SU-DHL-6 (cell line): ENCODE measurements around the gene SEPHS1.

ENCODE experiments used
- H2AFZ ChIP-seq: fragments of 200-600 bp; sonication (generic); 2 replicates; pipeline ENCODE4 v1.6.1; 2014; ENCODE audit warnings: low read depth, mild to moderate bottlenecking, moderate library complexity, mixed read lengths, antibody characterized with exemption, low read length; ENCODE audit not compliant: severe bottlenecking
- H3F3A ChIP-seq: fragments of 200-600 bp; shearing (Covaris generic); 2 replicates; pipeline ENCODE4 v1.6.0; 2016; ENCODE audit warnings: antibody characterized with exemption, mild to moderate bottlenecking; ENCODE audit not compliant: insufficient read depth
- H3K27ac ChIP-seq: fragments of 200-600 bp; sonication (generic); 2 replicates; pipeline ENCODE4 v1.5.1; 2016; ENCODE audit warnings: low read depth, mild to moderate bottlenecking, low read length, moderate library complexity, mixed read lengths
- H3K27me3 ChIP-seq: fragments of 200-600 bp; sonication (generic), shearing (Covaris generic); 2 replicates; pipeline ENCODE4 v1.6.0; 2014; ENCODE audit warnings: mild to moderate bottlenecking, low read length
- H3K36me3 ChIP-seq: fragments of 200-600 bp; sonication (generic); 2 replicates; pipeline ENCODE4 v1.6.1; 2014; ENCODE audit warnings: mild to moderate bottlenecking, low read length, mixed read lengths
- H3K4me2 ChIP-seq: fragments of 300-600, 200-600 bp; shearing (Covaris generic), sonication (generic); 2 replicates; pipeline ENCODE4 v1.6.0; 2014; ENCODE audit warnings: low read length, low read depth, mild to moderate bottlenecking; ENCODE audit not compliant: poor library complexity, severe bottlenecking
- H3K4me3 ChIP-seq: fragments of 200-600 bp; sonication (generic); 2 replicates; pipeline ENCODE4 v1.5.1; 2014; ENCODE audit warnings: antibody characterized with exemption, low read length, mild to moderate bottlenecking, mixed read lengths; ENCODE audit not compliant: insufficient read depth, poor library complexity, severe bottlenecking
- H3K79me2 ChIP-seq: fragments of 200-600 bp; sonication (generic); 2 replicates; pipeline ENCODE4 v1.6.1; 2014; ENCODE audit warnings: mild to moderate bottlenecking, low read length, moderate library complexity; ENCODE audit not compliant: insufficient read depth
- H3K9ac ChIP-seq: fragments of 200-600 bp; sonication (generic); 2 replicates; pipeline ENCODE4 v1.7.0; 2014; ENCODE audit warnings: mild to moderate bottlenecking, low read length
- H3K9me2 ChIP-seq: fragments of 200-600 bp; sonication (generic); replicated peaks from 2 replicates; pipeline ENCODE4 v1.6.1; 2014; ENCODE audit warnings: low read length; ENCODE audit not compliant: insufficient read depth
- H3K9me3 ChIP-seq: fragments of 200-600 bp; sonication (generic); 2 replicates; pipeline ENCODE4 v1.6.1; 2014; ENCODE audit warnings: low read length, mixed read lengths; ENCODE audit not compliant: insufficient read depth
- H4K20me1 ChIP-seq: fragments of 200-600 bp; sonication (generic); 2 replicates; pipeline ENCODE4 v1.6.1; 2014; ENCODE audit warnings: low read depth, mild to moderate bottlenecking, antibody characterized with exemption, low read length, moderate library complexity, mixed read lengths
- CTCF ChIP-seq: fragments of 200-600 bp; sonication (generic); IDR thresholded peaks from one replicate; pipeline ENCODE4 v1.5.1; 2017; ENCODE audit warnings: antibody characterized with exemption, mild to moderate bottlenecking, low read length, moderate library complexity; ENCODE audit not compliant: insufficient read depth, poor library complexity, severe bottlenecking
- EZH2phosphoT487 ChIP-seq: fragments of 200-600 bp; sonication (generic), shearing (Covaris generic); conservative IDR thresholded peaks from 2 replicates; pipeline ENCODE4 v1.6.1; 2018; ENCODE audit warnings: mild to moderate bottlenecking, antibody characterized with exemption, low read length, moderate library complexity, mixed read lengths

SEPHS1 gene

GRCh38 chr10:13354783-13355182 lies 6.7 kb upstream of the SEPHS1 start:
- no peak overlapping the region for H2AFZ ChIP-seq

GRCh38 chr10:13352519-13352918 lies 4.4 kb upstream of the SEPHS1 start:
- Histone ChIP-seq H3K79me2 (no peaks in the 10 kb centered on the region; the same call in 1 of the 2 replicates), H4K20me1 (no peaks in the 10 kb centered on the region), H3K4me2 (no peak overlapping the region), H3K27ac (no peak overlapping the region), H3K9me2 (no peaks in the 10 kb centered on the region), H3F3A (0 out of 2 replicates have a peak, but pooled peaks cover 4% of the 10 kb centered on the region), H3K9ac (no peak overlapping the region), H3K36me3 (no peaks in the 10 kb centered on the region), H3K9me3 (no peaks in the 10 kb centered on the region), H3K27me3 (no peaks in the 10 kb centered on the region), H3K4me3 (no peak overlapping the region), H2AFZ (no peak overlapping the region)
- TF ChIP-seq CTCF (peak; percentile 34), EZH2phosphoT487 (no peak)

More at GRCh38 chr10:13354783-13355182, 6.7 kb upstream of the SEPHS1 start:
- TF ChIP-seq EZH2phosphoT487 (no peak), CTCF (no peak)
- no peak overlapping the region for H3K4me3 ChIP-seq
- no peak overlapping the region for H3K27ac ChIP-seq
- no peak overlapping the region for H3K4me2 ChIP-seq
- no peaks in the 10 kb centered on the region for H3K79me2 ChIP-seq
- no peaks in the 10 kb centered on the region for H4K20me1 ChIP-seq
- H3K9ac ChIP-seq = no peak overlapping the region
- H3K27me3 ChIP-seq = no peaks in the 10 kb centered on the region
- no peaks in the 10 kb centered on the region for H3K9me3 ChIP-seq
- no peaks in the 10 kb centered on the region for H3F3A ChIP-seq
- no peaks in the 10 kb centered on the region for H3K9me2 ChIP-seq
- H3K36me3 ChIP-seq = no peaks in the 10 kb centered on the region

GRCh38 chr10:13351340-13351915 lies 3.3 kb upstream of the SEPHS1 start:
- 0 out of 2 replicates have a peak, but pooled peaks cover 4% of the 10 kb centered on the region for H3F3A ChIP-seq
- no peaks in the 10 kb centered on the region for H3K36me3 ChIP-seq
- no peaks in the 10 kb centered on the region for H4K20me1 ChIP-seq
- H3K9ac ChIP-seq = no peak overlapping the region
- H3K9me3 ChIP-seq = no peaks in the 10 kb centered on the region
- no peak overlapping the region for H3K4me2 ChIP-seq
- no peak overlapping the region for H3K4me3 ChIP-seq
- TF ChIP-seq EZH2phosphoT487 (no peak), CTCF (no peak)
- no peak overlapping the region for H2AFZ ChIP-seq
- H3K27me3 ChIP-seq = no peaks in the 10 kb centered on the region
- peaks cover 7% of the 10 kb centered on the region for H3K79me2 ChIP-seq
- no peak overlapping the region for H3K27ac ChIP-seq
- no peaks in the 10 kb centered on the region for H3K9me2 ChIP-seq
